GM12865 (cell line): ENCODE results near the gene LSR.
"Not testable (repeated sequence)": the region's sequence is repeated elsewhere in the genome, so short reads cannot be mapped to it uniquely, and the experiment has no call there.

Experiments used
- DNase-seq: peaks from one replicate; pipeline ENCODE4 v3.0.0; 2010; ENCODE audit warnings: low read depth
- H3K4me3 ChIP-seq: 2 replicates; pipeline ENCODE4 v1.5.1; 2011; ENCODE audit warnings: mild to moderate bottlenecking, low read depth, low read length, control low read depth
- CTCF ChIP-seq: IDR thresholded peaks from 2 replicates; pipeline ENCODE4 v1.5.1; 2011; ENCODE audit warnings: low read length, control low read depth, low read depth, inconsistent platforms; ENCODE audit not compliant: insufficient read depth; ENCODE audit errors: missing control alignments

The LSR gene

GRCh38 chr19:35284153-35285094 is 35.6 kb downstream of the LSR start:
- no peak for DNase-seq
- no peak overlapping the region for H3K4me3 ChIP-seq
- no peak for TF ChIP-seq CTCF

GRCh38 chr19:35285095-35285449 is 36.3 kb downstream of the LSR start:
- no peak for DNase-seq
- no peak for TF ChIP-seq CTCF
- no peak overlapping the region for H3K4me3 ChIP-seq

- H3K4me3 ChIP-seq, DNase-seq: not testable (repeated sequence)
Observed at GRCh38 chr19:35285465-35285864, 36.7 kb downstream of the LSR start.

GRCh38 chr19:35286101-35286500 is 37.3 kb downstream of the LSR start:
- not testable (repeated sequence) for H3K4me3 ChIP-seq, DNase-seq

GRCh38 chr19:35287713-35288112 is 38.9 kb downstream of the LSR start:
- TF ChIP-seq CTCF, result no peak
- DNase-seq, result no peak
- H3K4me3 ChIP-seq, result no peak overlapping the region

GRCh38 chr19:35288331-35288730 is 39.5 kb downstream of the LSR start:
- no peak overlapping the region for H3K4me3 ChIP-seq
- no peak for DNase-seq
- no peak for TF ChIP-seq CTCF

GRCh38 chr19:35288906-35289305 is 40.1 kb downstream of the LSR start:
- no peak for TF ChIP-seq CTCF
- no peak overlapping the region for H3K4me3 ChIP-seq
- DNase-seq, result no peak
